WERI-Rb-1 (cell line): ENCODE measurements around the gene BARD1.

ENCODE experiments used
- DNase-seq: peaks from one replicate; pipeline ENCODE4 v3.0.0-alpha.2; 2020
- H3K27ac ChIP-seq: fragments of 250-450 bp; sonication (Bioruptor Pico); 2 replicates; pipeline ENCODE4 v1.5.1; 2020; ENCODE audit warnings: mild to moderate bottlenecking, moderate library complexity
- H3K27me3 ChIP-seq: fragments of 250-450 bp; sonication (Bioruptor Pico); 2 replicates; pipeline ENCODE4 v1.5.1; 2021; ENCODE audit warnings: mild to moderate bottlenecking, low read depth, moderate library complexity; ENCODE audit not compliant: insufficient read depth, severe bottlenecking
- H3K36me3 ChIP-seq: fragments of 250-450 bp; sonication (Bioruptor Pico); 2 replicates; pipeline ENCODE4 v1.5.1; 2020; ENCODE audit warnings: mild to moderate bottlenecking, moderate library complexity
- H3K4me3 ChIP-seq: 2 replicates; pipeline ENCODE4 v1.5.1; 2011; ENCODE audit warnings: low read depth, mild to moderate bottlenecking, control low read depth, low read length
- H3K9me3 ChIP-seq: fragments of 250-450 bp; sonication (Bioruptor Pico); 2 replicates; pipeline ENCODE4 v1.5.1; 2021; ENCODE audit warnings: mild to moderate bottlenecking, moderate library complexity; ENCODE audit not compliant: severe bottlenecking
- TF ChIP-seq, protein P1 (sequence below): IDR thresholded peaks from 2 replicates; pipeline ENCODE4 v1.5.1; 2011; ENCODE audit warnings: low read depth, mild to moderate bottlenecking, control low read depth, inconsistent platforms, low read length

The BARD1 gene

GRCh38 chr2:214679736-214680135 lies 129.7 kb downstream of the BARD1 start:
- TF ChIP-seq, protein P1, sequence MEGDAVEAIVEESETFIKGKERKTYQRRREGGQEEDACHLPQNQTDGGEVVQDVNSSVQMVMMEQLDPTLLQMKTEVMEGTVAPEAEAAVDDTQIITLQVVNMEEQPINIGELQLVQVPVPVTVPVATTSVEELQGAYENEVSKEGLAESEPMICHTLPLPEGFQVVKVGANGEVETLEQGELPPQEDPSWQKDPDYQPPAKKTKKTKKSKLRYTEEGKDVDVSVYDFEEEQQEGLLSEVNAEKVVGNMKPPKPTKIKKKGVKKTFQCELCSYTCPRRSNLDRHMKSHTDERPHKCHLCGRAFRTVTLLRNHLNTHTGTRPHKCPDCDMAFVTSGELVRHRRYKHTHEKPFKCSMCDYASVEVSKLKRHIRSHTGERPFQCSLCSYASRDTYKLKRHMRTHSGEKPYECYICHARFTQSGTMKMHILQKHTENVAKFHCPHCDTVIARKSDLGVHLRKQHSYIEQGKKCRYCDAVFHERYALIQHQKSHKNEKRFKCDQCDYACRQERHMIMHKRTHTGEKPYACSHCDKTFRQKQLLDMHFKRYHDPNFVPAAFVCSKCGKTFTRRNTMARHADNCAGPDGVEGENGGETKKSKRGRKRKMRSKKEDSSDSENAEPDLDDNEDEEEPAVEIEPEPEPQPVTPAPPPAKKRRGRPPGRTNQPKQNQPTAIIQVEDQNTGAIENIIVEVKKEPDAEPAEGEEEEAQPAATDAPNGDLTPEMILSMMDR, result no peak
- no peak for DNase-seq
- Histone ChIP-seq H3K27ac (no peak overlapping the region), H3K36me3 (no peaks in the 10 kb centered on the region), H3K9me3 (peaks cover 3% of the 10 kb centered on the region), H3K4me3 (no peak overlapping the region), H3K27me3 (no peaks in the 10 kb centered on the region)

- no peak overlapping the region for H3K4me3 ChIP-seq
- TF ChIP-seq, protein P1, result no peak
- no peak overlapping the region for H3K27ac ChIP-seq
- no peak for DNase-seq
- peaks cover 3% of the 10 kb centered on the region for H3K9me3 ChIP-seq
- no peaks in the 10 kb centered on the region for H3K36me3 ChIP-seq
- H3K27me3 ChIP-seq, result no peaks in the 10 kb centered on the region
Observed at GRCh38 chr2:214676421-214677089, 132.9 kb downstream of the BARD1 start.
